ENCODE measurements around the gene AVPR2. TPM values are rescaled to one million over a fixed set of nuclear protein-coding genes. Genes with fewer than 3 reads are reported as not detected.

AVPR2 gene
- total RNA-seq, 6 experiments from 2014 or later: not detected

DNA sequence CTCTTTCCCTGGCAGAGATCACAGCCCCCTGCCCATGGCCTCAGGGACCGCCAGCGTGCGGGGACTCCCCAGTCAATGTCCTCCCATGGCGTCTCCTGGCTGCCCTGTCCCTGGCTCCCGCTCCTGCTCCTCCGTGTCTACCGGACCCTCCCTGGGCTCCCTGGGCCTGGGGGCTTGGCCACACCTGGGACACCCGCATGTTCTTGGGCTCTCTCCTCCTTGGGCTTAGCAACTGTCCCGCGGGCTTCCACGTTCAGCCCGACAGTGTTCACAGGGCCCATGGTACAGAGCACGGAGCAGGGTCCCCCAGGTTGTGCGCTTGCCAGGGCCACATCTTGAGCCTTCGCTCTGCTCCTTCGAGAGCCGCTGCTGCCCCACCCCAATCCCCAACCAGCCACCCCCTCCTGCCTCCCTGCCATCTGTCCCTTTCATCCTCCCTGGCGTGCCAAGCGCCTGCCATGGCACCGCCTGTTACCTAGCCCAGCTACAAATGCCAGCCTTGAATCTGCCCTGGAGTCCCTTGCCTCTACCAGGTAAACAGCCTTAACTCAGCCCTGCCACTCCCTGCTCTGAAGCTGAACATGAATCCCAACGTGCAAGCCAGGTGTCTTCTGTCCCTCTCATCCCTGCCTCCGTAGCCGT, 3.9 kb downstream of the AVPR2 start:
- H3K9me3 Mint-ChIP-seq: no peaks in the 10 kb centered on the region
- no peaks in the 10 kb centered on the region for H3K36me3 Mint-ChIP-seq (ENCODE audit: low read depth)
- H3K4me1 Mint-ChIP-seq (ENCODE audit: low read depth): no peaks in the 10 kb centered on the region
- H3K4me3 Mint-ChIP-seq: no peak overlapping the region
- no peak overlapping the region for H3K27ac Mint-ChIP-seq
- H3K27me3 Mint-ChIP-seq (ENCODE audit: insufficient read depth): peaks cover 3% of the 10 kb centered on the region; the same call in 1 of the 2 replicates
- TF ChIP-seq CTCF (IDR thresholded peaks at IDR 0.05): no peak
- no peak for DNase-seq

DNA sequence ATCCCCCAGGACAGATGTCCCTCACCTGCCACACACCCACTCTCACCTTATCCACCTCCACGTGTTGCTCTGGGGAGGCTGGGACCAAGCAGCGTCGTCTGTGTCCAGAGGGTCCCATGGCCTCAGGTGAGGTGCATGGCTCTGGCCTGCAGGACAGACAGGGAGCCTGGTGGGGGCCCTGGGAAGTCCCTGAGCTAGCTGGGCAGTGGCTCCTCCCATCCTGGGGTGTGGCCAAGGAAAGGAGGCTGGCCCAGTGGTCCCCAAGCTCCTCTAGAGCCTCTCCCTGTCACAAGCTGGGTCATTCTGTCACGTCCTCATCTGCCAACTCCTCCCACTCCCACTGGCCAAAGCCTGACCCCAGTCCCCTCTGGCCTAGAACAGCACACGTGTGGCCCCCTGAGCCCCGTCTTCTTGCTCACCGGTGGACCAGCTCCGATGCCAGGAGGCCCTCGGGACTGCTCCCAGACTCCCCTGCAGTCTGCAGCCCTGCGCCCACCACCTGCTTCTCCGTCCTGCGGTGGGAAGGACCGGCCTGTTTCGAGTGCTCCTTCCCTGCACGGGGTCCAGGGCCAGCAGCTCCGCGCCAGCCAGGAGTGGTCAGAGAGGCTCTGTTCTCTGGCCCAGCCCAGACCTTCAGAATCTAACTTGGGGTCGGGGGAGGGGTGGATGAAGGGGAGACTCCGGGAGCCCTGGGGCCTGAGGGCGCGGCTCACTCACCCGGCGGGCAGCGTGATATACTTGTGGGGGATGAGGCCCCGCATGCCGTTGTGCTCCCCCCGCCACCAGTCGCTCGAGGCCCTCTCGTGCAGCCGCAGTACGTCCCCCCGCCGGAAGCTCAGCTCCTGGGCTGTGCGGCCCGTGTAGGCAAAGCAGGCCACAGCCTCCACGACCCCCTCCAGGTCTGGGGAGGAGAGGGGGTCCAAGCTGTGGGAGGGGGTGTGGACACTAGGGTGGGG, 4.8 kb downstream of the AVPR2 start:
- TF ChIP-seq CTCF (IDR thresholded peaks at IDR 0.05): no peak
- Mint-ChIP-seq H3K27ac (no peak overlapping the region), H3K36me3 (ENCODE audit: low read depth) (no peaks in the 10 kb centered on the region), H3K4me3 (no peak overlapping the region), H3K9me3 (no peaks in the 10 kb centered on the region), H3K4me1 (ENCODE audit: low read depth) (no peaks in the 10 kb centered on the region), H3K27me3 (ENCODE audit: insufficient read depth) (peaks cover 3% of the 10 kb centered on the region; the same call in 1 of the 2 replicates)
- DNase-seq: no peak

DNA sequence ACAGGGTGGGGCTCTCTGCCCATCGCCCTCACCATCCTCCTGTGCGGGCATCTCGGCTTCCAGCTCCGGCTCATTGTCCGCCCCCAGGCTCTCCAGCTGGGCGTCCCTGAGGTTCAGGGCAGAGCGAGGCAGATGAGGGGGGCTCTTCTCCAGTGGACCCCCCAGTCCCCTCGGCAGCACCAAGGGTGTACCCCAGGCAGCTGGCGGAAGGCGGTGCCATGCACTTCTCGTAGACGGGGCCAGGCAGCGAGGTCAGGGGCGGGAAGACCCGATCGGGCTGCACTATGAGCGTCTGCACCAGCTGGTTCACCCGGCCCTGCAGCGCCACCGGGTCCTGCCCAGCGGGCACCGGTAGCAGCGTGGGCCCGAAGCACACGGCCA, 5.5 kb downstream of the AVPR2 start:
- Mint-ChIP-seq H3K36me3 (ENCODE audit: low read depth) (no peaks in the 10 kb centered on the region), H3K4me1 (ENCODE audit: low read depth) (no peaks in the 10 kb centered on the region), H3K4me3 (no peak overlapping the region), H3K27ac (no peak overlapping the region), H3K27me3 (ENCODE audit: insufficient read depth) (peaks cover 6% of the 10 kb centered on the region; the same call in 1 of the 2 replicates), H3K9me3 (no peaks in the 10 kb centered on the region)
- no peak for DNase-seq
- TF ChIP-seq CTCF (IDR thresholded peaks at IDR 0.05): no peak

GRCh38 chrX:153910446-153910845, 6.0 kb downstream of the AVPR2 start:
- no peaks in the 10 kb centered on the region for H3K4me1 Mint-ChIP-seq (ENCODE audit: low read depth)
- H3K27ac Mint-ChIP-seq: no peak overlapping the region
- H3K9me3 Mint-ChIP-seq: no peaks in the 10 kb centered on the region
- H3K27me3 Mint-ChIP-seq (ENCODE audit: insufficient read depth): peaks cover 6% of the 10 kb centered on the region; the same call in 1 of the 2 replicates
- no peak for DNase-seq
- TF ChIP-seq CTCF (IDR thresholded peaks at IDR 0.05): no peak
- H3K4me3 Mint-ChIP-seq: no peak overlapping the region
- H3K36me3 Mint-ChIP-seq (ENCODE audit: low read depth): no peaks in the 10 kb centered on the region

GRCh38 chrX:153911798-153912197, 7.3 kb downstream of the AVPR2 start:
- H3K9me3 Mint-ChIP-seq: no peaks in the 10 kb centered on the region
- no peak for TF ChIP-seq CTCF (IDR thresholded peaks at IDR 0.05)

More at GRCh38 chrX:153911798-153912197, 7.3 kb downstream of the AVPR2 start:
- peaks cover 7% of the 10 kb centered on the region; the same call in 1 of the 2 replicates for H3K27me3 Mint-ChIP-seq (ENCODE audit: insufficient read depth)
- H3K4me1 Mint-ChIP-seq (ENCODE audit: low read depth): no peaks in the 10 kb centered on the region
- H3K27ac Mint-ChIP-seq: no peak overlapping the region
- H3K36me3 Mint-ChIP-seq (ENCODE audit: low read depth): no peaks in the 10 kb centered on the region
- DNase-seq: no peak
- H3K4me3 Mint-ChIP-seq: no peak overlapping the region

Measured in HFFc6 (cell line).